Ammon's horn (tissue), 1 donor: ENCODE measurements around the gene SYT1.
"Not testable (repeated sequence)": the region's sequence is repeated elsewhere in the genome, so short reads cannot be mapped to it uniquely, and the experiment has no call there.

Experiments used
- DNase-seq: peaks from one replicate; pipeline ENCODE4 v3.0.0-alpha.2; 2016; ENCODE audit warnings: low spot score

The SYT1 gene

DNA sequence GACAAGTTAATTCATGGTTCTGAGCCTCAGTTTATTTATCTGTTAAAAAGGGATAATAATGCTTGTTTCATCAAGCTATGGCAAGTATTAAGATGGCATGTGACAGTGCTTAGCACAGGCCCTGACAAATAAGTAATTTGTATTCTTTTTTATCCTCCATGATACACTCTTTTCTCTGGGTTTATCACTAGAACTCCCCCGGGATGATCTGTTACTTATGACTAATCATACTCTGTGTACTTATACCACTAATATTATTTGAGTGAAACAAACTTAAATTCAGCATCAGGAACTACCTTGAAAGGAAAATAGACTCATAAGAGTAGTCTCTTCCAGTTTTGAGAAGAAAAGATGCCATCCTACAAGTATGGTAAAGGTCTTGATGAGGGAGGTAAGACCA is 542.4 kb downstream of the SYT1 start:
- no peak for DNase-seq

DNA sequence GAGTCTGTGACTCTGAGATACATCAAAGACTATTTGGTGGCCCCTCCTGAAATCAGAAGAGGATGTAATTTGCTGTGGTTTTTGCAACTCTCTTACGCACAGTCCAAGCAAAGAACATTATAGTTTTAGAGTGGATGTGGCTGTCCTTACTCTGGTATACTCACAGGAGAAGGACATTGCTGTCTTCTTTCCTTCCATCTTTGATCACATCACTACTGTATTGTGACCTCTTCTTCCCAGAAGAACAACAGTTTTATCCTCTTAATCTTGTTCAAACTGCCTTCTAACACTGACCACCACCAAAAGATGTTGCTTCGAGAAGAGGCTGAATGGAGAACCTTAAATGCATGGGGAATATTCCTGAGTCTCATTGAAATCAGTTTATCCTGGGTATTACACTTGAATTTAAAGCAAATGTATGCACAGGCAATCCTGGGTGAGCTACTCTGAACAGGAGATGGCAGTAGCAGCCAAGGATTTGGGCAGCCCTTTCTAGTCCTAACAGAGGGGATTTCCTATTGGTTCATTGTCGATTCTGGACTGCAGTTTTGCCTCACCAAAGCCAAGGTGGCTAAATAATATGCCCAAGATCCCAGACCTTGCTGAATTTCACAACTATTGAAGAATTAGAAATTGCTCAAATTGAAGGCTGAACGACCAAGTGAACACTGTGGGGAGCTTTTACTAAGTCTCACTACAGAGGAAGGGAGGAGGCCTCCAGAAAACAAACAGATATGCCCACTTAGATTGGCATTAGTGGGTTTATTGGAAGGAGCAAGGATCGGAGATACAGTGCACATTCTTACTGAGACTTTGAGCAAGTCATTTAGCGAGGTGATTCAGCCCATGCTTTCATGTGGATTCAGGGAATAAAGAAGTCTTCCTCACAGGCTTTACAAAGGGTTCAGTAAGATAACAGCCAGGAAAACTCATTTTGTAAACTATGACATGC is 543.4 kb downstream of the SYT1 start:
- DNase-seq = peak; percentile 35

DNA sequence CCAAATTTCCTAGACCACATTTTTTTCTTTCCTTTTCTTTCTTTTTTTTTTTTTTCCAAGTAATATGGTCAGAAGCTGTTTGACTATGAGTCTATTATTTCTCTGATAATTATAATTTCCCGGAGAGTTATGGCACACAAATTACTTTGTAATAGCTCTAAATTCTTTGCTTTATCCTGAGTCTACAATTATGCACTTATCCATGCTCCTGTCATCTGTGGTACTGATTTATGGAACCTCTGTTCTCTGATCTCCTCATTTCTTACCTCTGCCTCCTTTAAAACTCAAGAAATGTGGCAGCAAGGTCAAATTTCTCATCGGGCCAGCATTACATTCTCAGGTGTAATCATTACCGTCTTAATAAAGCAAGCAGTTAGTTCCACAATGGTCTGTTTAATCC is 544.1 kb downstream of the SYT1 start:
- DNase-seq = no peak

DNA sequence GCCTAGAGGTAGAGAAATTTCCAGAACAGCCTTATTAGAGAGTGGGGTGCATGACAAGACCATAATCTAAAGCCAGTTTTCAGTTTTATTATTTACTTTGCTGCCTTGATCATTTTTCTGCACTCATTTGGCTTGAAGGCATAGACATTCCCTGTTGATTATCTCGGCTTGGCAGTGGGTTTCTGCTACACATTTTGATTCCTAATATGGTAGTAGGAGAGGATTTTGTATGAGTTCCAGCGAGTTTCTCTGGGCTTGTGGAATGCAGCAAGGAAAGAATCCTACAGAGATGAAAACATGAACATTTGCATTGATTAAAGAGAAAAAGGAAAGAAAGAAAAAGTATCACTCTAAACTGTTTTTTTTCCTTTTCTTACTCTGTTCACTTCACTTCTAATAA is 545.0 kb downstream of the SYT1 start:
- DNase-seq = peak; percentile 35

DNA sequence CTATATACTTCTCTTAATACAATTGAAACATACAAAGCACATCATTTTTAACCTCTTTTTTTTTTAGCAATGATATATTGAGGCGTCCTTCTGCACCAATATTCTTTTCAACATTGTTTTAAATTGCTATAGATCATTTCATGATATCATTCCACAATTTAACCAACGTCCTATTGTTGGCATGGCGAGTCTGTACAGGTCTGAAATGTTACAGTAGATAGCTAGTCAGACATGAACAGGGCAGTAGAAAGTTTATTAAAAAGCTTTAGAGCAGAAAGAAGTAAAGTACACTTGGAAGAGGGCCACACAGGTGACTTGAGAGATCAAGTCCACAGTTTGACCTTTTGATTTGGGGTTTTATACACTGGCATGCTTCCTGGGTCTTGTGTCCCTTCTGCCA is 547.2 kb downstream of the SYT1 start:
- DNase-seq = no peak

DNA sequence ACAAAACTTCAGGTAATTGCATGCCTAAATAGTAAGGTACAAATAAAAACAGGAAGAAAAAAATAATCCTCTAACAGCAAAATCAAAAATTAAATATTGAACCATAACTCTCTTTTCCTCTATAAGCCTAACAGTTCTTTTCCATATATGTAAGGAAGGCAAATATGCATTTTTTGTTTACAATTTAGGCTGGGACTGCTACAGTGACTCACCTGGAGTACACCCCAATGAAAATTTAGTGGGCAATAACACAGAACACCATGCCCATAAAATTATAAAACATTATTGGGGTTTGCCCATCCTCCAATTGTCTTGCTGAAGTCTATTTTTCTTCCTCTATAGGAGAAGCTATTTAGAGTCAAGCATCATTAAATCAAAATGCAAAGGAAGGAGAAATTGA is 549.2 kb downstream of the SYT1 start:
- DNase-seq = no peak

DNA sequence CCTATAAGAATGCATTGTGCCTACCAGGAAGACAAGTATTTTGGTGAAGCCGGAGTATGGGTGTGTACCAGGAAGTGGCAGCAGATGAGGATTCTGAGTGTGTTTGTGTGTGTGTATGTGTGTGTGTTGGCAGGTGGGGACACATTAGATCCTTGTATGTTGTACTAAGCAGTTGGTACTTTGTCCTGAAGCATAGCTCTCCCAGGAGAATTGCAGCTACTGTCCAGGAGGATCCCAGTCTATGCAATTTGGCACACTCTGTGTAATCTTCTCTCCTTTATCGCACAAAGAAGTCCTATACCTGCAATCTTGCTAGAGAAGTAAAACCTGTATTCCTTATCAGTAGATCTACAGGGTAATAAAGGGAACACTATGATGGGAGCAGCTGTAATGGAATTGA is 549.7 kb downstream of the SYT1 start:
- no peak for DNase-seq

DNA sequence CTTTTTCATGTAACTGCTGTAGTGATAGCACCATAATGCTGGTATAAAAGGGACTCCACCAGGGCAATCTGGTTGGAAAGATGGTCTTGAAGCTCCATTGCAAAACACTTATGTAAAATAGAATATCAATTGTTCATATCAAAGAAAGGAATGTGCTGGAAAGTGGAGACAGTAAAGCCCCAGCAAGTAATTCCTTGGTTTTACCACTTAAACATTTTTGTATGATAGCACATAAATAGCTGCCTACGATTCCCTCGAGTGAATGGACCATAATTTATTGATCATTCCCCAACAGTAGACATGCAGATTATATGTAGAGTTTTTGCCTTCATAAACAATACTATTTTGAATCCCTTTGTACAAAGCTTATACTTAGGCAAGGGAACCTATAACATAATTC is 550.7 kb downstream of the SYT1 start:
- no peak for DNase-seq

DNA sequence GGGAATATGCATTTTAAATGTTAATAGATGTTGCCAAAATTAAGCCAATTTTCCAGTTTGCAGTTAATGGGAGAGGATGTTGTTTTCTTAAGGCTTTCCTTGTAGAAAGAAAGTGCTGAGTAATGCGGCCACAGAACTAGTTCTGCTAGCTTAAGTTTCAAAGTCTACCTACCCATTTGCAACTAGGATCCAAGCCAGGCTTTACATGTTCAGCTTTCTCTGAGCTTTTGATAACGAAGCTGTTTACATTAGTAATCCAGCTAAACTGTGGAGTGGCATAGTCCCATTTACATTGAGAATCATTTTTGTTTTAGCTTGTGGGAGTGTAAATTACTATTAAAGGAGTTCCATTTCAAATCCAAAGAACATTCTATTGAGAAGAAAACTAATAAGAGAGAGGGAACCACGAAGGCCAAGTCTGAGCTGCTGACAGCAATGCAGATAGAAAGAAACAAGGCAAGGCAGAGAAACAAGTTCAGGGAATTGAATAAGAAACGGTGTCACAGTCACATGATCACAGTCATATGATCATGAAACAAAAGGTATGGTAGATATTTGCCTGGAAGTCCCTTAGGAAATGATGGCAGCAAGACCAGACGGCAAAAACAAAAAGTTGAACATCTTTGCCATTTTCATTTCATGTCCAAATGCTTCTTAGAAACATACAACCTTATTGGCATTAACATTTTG is 551.3 kb downstream of the SYT1 start:
- no peak for DNase-seq

DNA sequence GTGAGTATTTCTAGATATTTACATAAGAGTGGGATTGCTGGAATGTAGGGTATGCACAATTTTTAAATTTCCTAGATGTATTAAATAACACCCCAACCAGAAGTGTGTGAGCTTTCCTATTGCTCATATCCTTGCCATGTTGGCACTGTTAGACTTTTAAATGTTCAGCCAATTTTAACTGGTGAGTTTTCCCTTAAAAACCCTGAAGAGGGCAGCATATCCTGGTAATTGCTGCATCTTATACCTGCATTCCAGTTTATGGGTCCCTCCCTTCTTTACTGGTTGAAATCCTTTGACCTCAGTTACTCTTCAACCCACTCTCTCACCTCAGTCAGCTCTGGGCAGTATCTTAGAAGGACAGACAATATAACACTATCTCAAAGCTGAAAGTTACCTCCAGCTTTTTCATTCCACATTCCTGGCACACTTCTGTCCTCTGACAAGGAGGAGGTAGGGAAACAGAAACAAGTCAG is 555.6 kb downstream of the SYT1 start:
- DNase-seq = no peak

DNA sequence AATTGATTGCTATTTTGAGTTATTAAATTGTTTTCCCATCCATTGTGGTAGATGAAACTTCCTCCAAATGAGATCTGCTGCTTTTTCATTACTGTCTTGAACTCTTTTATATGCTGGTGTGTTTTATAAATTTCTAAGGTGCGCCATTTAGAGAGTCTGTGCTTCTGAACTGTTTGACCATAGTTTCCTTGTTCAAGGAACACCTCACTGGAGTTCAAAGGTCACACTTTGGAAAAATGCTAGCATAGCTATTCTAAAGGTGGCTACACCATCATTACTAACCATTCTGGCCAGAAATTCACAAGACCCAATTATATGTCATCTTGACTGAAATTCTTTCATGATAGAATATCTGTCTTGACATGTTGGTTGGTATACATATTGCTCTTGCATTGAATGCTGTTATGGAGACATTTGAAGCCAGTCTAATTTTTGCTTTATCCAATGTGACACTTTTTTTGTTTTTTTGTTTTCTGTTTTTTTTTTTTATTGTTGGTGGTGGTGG is 556.7 kb downstream of the SYT1 start:
- DNase-seq = no peak

DNA sequence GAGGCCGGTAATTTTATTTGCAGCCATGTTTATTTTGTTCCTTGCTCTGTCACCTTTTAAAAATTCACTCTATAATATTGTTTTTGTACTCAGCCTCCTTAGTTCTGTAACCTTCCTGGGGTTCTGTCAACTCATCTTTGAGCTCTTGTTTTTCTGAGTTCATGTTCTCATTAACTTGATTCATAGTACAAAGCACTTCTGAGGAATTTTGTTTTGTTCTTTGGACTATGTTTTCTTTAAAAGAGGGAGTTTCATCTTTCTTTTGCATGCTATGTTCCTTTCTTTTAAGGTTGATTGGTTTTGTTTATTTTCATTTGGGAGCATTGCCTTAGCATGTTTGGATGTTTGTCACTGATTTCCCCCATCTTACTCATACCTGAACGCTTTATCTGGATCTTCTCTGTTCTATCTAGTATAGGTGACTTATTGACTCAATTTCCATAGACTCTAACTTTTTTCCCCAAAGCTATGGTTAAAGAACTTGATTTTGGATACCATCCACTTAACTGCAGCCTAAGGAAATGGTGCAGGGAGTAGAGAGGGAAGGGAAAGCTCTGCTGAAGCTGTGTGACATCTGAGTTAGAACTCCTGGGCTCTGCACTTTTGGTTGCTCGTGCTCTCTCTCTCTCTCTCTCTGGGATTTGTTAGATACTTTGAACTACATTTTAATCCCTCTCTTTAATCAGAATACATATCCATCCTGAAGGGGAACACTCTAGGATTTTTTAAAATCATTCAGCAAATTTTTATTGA is 557.7 kb downstream of the SYT1 start:
- DNase-seq = no peak

DNA sequence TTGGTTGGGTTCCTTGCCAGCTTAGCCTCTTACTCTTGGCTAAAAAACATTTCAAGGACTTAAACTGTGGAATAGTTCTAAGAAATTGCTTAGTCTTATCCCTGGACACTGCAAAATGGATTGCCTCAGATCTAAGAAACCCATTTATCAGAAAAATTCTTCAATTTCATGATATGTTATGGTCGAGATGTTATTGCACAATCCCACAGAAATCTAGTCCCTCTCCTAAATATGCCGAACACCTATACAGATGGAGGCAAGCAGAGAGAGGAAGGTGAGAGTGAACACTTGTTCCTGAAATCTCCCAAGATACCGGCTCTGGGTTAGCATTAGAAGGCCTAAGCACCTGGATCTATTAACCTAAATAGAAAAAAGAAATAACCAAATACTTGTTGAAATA is 559.0 kb downstream of the SYT1 start:
- no peak for DNase-seq

DNA sequence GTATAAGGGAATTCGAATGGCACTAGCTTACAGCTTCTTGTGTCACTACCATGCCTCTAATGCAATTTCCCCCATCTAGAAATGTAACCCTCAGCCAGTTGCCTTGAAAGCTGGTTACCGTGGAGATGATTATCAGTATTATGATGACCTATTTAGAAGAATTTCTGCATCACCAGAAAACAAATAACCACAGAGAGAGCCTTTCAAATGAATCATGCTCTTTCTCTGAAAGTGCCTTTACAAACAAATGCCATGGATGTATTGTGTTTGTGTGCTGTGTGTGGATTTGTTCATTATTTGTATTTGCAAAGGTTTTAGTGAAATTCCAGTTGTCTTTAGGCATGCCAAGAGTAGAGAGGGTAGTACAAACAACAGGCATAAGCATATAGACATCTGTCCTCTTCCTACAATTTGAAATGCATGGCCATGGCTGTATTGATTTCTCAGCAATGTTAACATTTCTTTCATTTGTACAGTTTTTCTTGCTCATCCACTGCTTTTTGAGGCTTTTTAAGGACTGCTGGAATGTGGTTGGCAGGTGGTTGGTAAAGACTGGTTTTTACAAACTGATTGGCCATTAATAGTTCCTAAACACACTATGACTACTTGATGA is 559.6 kb downstream of the SYT1 start:
- DNase-seq = peak; percentile 31

DNA sequence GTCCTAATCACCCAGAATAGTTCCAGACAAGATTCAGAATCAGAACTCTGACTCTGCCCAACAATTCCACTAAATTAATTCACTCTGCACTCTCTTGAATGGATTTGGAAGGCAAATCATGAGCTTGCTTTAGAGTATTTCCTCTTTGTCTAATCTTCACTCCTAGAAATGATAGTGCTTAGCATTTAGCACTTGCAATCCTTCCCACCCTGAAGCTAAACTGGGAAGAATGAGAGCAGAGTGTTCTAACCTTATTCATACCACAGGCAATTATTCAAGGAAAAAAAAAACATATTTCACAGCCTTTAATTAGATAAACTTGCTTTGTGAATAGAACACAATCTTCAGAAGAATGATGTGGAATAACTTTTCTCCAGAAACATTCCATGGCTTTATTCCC is 561.5 kb downstream of the SYT1 start:
- DNase-seq = no peak

DNA sequence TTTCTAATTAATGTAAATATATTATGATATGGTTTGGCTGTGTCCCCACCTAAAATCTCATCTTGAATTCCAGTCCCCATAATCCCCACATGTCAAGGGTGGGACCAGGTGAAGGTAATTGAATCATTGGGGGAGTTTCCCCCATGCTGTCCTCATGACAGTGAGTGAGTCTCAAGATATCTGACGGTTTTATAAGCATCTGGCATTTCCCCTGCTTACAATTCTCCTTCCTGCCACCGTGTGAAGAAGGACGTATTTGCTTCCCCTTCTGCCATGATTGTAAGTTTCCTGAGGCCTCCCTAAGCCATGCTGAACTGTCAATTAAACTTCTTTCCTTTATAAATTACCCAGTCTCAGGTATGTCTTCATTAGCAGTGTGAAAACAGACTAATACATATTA is 562.2 kb downstream of the SYT1 start:
- DNase-seq = not testable (repeated sequence)

DNA sequence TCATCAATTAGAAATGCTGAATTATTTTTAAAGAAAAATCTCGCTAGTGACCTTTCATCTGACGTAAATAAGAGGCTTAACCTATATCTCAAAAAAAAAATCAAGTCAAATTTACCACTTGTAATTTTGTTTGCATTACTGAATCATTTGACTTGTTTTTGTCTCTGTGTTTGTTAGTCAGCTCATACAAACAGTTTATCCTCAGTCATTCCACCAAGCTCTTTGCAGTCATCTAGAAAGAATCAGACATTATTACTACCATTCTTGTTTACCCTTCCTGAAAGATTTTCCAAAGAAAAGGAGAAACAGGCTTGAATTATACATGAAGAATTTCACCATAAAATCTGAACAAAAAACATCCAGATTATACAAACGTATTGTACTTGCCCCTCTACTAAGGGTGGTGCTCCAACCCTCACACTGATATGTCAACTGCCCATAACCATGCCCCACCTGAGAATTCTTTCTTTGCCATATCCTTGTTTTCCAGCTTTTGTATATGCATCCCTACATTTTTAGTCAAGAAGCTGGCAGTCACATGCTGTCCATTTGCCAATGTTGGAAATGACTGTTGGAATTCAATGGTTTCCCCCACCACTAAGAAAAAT is 569.0 kb downstream of the SYT1 start:
- no peak for DNase-seq

DNA sequence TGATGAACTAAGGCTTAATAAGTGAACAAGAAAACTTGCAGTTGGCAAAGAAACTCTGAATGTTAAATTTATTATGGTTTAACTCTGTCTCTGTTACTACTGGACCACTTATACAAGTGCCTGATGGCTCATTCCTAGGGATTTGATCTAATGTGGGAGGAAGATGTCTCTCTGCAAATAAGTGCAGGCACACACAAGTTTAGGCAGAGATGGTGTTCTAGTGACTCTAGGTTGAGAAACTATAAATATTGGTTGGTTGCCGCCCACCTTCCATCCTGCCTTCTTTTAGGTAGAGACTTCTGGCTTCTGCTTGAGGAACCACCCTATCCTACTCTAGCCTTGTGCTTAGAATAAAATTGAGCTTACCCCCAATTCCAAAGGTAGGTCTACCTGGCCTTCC is 570.0 kb downstream of the SYT1 start:
- no peak for DNase-seq

DNA sequence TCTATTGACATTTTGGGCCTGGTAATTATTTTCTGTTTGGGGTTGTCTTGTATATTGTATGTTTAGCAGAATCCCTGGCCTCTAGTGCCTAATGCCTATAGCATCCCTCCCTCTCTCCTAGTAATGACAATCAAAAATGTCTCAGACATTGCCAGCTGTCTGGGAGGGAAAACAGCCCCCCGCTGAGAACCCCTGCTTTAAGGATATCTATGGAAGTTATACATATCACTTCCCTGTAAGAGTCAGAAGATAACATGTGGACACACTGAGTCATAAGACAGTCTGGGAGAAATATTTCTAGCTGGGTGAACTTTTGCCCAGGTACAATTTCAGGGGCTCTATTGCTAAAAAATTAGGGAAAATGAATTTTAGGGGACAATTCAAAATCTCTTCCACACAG is 571.2 kb downstream of the SYT1 start:
- DNase-seq = no peak

DNA sequence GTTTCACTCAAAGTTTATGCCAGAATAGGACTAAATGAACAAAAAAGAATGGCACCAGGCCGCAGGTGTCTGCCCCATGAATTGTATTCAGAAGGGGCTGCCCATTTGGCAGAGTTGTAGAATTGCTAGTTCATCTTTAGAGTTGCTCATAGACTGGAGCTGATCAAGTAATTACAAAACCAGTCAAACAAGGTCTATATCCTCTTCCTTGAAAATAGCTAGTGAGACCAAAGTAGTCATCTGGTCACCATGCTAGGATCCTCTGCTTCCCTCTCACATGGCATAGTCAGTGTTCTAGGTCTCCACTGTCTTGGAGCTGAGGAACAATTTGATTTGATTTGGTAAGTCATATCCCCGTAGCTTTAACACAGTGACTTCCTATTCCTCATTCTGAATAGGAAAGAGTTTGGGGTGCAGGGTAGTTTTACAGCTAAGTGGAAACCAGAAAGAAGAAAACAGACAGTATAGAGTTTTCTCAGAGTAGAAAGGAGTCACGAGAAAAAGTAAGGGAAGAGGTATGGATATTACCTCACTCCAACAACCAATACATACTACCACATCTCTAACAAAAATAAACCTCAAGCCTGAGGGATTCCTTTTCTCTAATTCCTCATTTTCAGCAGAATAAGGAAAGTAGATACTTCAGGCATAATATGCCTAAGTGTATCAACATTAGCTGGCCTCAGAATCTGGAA is 574.1 kb downstream of the SYT1 start:
- DNase-seq = no peak
